Measurements from ENCODE around the gene ADRA2C.

- TF ChIP-seq, protein P1, sequence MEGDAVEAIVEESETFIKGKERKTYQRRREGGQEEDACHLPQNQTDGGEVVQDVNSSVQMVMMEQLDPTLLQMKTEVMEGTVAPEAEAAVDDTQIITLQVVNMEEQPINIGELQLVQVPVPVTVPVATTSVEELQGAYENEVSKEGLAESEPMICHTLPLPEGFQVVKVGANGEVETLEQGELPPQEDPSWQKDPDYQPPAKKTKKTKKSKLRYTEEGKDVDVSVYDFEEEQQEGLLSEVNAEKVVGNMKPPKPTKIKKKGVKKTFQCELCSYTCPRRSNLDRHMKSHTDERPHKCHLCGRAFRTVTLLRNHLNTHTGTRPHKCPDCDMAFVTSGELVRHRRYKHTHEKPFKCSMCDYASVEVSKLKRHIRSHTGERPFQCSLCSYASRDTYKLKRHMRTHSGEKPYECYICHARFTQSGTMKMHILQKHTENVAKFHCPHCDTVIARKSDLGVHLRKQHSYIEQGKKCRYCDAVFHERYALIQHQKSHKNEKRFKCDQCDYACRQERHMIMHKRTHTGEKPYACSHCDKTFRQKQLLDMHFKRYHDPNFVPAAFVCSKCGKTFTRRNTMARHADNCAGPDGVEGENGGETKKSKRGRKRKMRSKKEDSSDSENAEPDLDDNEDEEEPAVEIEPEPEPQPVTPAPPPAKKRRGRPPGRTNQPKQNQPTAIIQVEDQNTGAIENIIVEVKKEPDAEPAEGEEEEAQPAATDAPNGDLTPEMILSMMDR (conservative IDR thresholded peaks at IDR 0.05 in 1 of 2, IDR thresholded peaks at IDR 0.05 in 1 of 2; ENCODE audit: extremely low read depth in 1 of 2, insufficient read depth in 1 of 2, low read depth in 1 of 2, low read length in 2 of 2) = no peak
- no peak for TF ChIP-seq EZH2 (IDR thresholded peaks at IDR 0.05; ENCODE audit: borderline replicate concordance, low read length)
Observed at GRCh38 chr4:3792813-3793212, 26.6 kb downstream of the ADRA2C start.

Data from mammary epithelial cell (primary cell).